ENCODE data around the gene CCR5AS.
A peak's percentile ranks its signal among the peaks of the same experiment; 100 is the strongest.
"Not testable (repeated sequence)": the region's sequence is repeated elsewhere in the genome, so short reads cannot be mapped to it uniquely, and the experiment has no call there.

The CCR5AS gene

GRCh38 chr3:46354478-46354877 is 52.4 kb downstream of the CCR5AS start:
- no peak for DNase-seq (ENCODE audit: low spot score)

- DNase-seq (ENCODE audit: low spot score), result no peak
Measured at GRCh38 chr3:46353647-46354410, 53.0 kb downstream of the CCR5AS start, which contains the start of gene CCR2. TSS of gene CCR2 (plus strand) at chr3:46354111. CDS start at chr3:46357528, 3,417 bp downstream.

GRCh38 chr3:46353090-46353489 is 53.8 kb downstream of the CCR5AS start:
- no peak for DNase-seq (ENCODE audit: low spot score)

- DNase-seq (ENCODE audit: low spot score), result no peak
Measured at GRCh38 chr3:46351646-46352045, 55.2 kb downstream of the CCR5AS start.

GRCh38 chr3:46350262-46350565 is 56.7 kb downstream of the CCR5AS start:
- no peak for DNase-seq (ENCODE audit: low spot score)

GRCh38 chr3:46349484-46350261 is 57.2 kb downstream of the CCR5AS start:
- DNase-seq (ENCODE audit: low spot score), result no peak

GRCh38 chr3:46348823-46349482 is 57.9 kb downstream of the CCR5AS start:
- no peak for DNase-seq (ENCODE audit: low spot score)

GRCh38 chr3:46344476-46344875 is 62.4 kb downstream of the CCR5AS start:
- DNase-seq (ENCODE audit: low spot score), result no peak

- no peak for DNase-seq (ENCODE audit: low spot score)
Measured at GRCh38 chr3:46338840-46339239, 68.0 kb downstream of the CCR5AS start.

GRCh38 chr3:46337911-46338310 is 69.0 kb downstream of the CCR5AS start:
- no peak for DNase-seq (ENCODE audit: low spot score)

- DNase-seq (ENCODE audit: low spot score), result no peak
Measured at GRCh38 chr3:46335541-46335940, 71.3 kb downstream of the CCR5AS start.

- no peak for DNase-seq (ENCODE audit: low spot score)
Measured at GRCh38 chr3:46334741-46335478, 72.0 kb downstream of the CCR5AS start.

GRCh38 chr3:46330676-46331075 is 76.2 kb downstream of the CCR5AS start:
- not testable (repeated sequence) for DNase-seq (ENCODE audit: low spot score)

GRCh38 chr3:46325645-46326300 is 81.1 kb downstream of the CCR5AS start:
- DNase-seq (ENCODE audit: low spot score), result no peak

GRCh38 chr3:46324036-46324435 is 82.8 kb downstream of the CCR5AS start:
- DNase-seq (ENCODE audit: low spot score), result no peak

GRCh38 chr3:46321461-46322104 is 85.3 kb downstream of the CCR5AS start:
- peak; percentile 41 for DNase-seq (ENCODE audit: low spot score)

GRCh38 chr3:46318207-46318927 is 88.5 kb downstream of the CCR5AS start:
- no peak for DNase-seq (ENCODE audit: low spot score)

GRCh38 chr3:46316206-46316605 is 90.7 kb downstream of the CCR5AS start:
- no peak for DNase-seq (ENCODE audit: low spot score)

- DNase-seq (ENCODE audit: low spot score), result no peak
Measured at GRCh38 chr3:46314517-46314916, 92.3 kb downstream of the CCR5AS start.

All from globus pallidus (tissue), 1 donor.